Heart left ventricle (tissue), 16 donors: ENCODE results near the gene MAST4. TPM values are rescaled to one million over a fixed set of nuclear protein-coding genes. Genes with fewer than 3 reads are reported as not detected.

Experiments
- ATAC-seq, 4 donors: fragments of 200-7000 bp; cut with Tn5 transposase; one replicate each; pipeline ENCODE4 v1.9.1; 2020 to 2022; ENCODE audit warnings: moderate library complexity in 4 of 4, mild to moderate bottlenecking in 3 of 4, moderate number of reproducible peaks in 1 of 4
- DNase-seq, 5 donors: peaks; one replicate each; pipeline ENCODE4 v3.0.0-alpha.2; 2020
- H3K27ac ChIP-seq, 12 donors: fragments of 200-600 bp; sonication (generic) in 4 of 12; one replicate each; pipeline versions ENCODE4 v1.5.0 to v1.8.0; 2016 to 2022; ENCODE audit warnings: mild to moderate bottlenecking in 2 of 12
- H3K27me3 ChIP-seq, 9 donors: fragments of 200-600 bp; sonication (generic) in 2 of 9; one replicate each; pipeline versions ENCODE4 v1.5.1 to v1.8.0; 2016 to 2022; ENCODE audit warnings: mild to moderate bottlenecking in 3 of 9
- H3K36me3 ChIP-seq, 9 donors: fragments of 200-600 bp; sonication (generic) in 2 of 9; one replicate each; pipeline versions ENCODE4 v1.5.0 to v1.8.0; 2018 to 2022; ENCODE audit warnings: mild to moderate bottlenecking in 2 of 9
- H3K4me1 ChIP-seq, 12 donors: fragments of 200-600 bp; sonication (generic) in 4 of 12; one replicate each; pipeline versions ENCODE4 v1.5.0 to v1.8.0; 2016 to 2022; ENCODE audit warnings: mild to moderate bottlenecking in 3 of 12
- H3K4me3 ChIP-seq, 12 donors: fragments of 200-600 bp; sonication (generic) in 4 of 12; one replicate each; pipeline versions ENCODE4 v1.5.0 to v1.8.0; 2017 to 2022; ENCODE audit warnings: mild to moderate bottlenecking in 9 of 12, moderate library complexity in 4 of 12
- H3K9me3 ChIP-seq, 12 donors: fragments of 200-600 bp; sonication (generic) in 4 of 12; one replicate each; pipeline versions ENCODE4 v1.5.0 to v1.8.0; 2016 to 2022; ENCODE audit warnings: mild to moderate bottlenecking in 1 of 12
- CTCF ChIP-seq, 12 donors: fragments of 200-600 bp; sonication (generic) in 4 of 12; IDR thresholded peaks; one replicate each; pipeline versions ENCODE4 v1.5.0 to v1.8.0; 2018 to 2022; ENCODE audit warnings: antibody characterized with exemption in 12 of 12, mild to moderate bottlenecking in 5 of 12
- POLR2A ChIP-seq, 2 donors: fragments of 450-650 bp; IDR thresholded peaks; one replicate each; pipeline ENCODE4 v1.6.1; 2017; ENCODE audit warnings: antibody characterized with exemption in 2 of 2, mild to moderate bottlenecking in 2 of 2, moderate library complexity in 2 of 2
- WGBS, 4 donors: extraction: QIAGEN DNeasy Blood & Tissue Kit in 2 of 4; methylation state at CpG; one replicate each; pipeline versions ENCODE4 v1.1.5 to v1.1.7; 2013 to 2018; 5-methylcytosine and 5-hydroxymethylcytosine counted together
- intact Hi-C, 10 donors: fragments of 100-400 bp; cut with DNase I; formaldehyde crosslinking; loops; one replicate each; pipeline versions ENCODE4 v1.11.1 to v1.14.2; 2022
- polyA plus RNA-seq, 2 donors: library from polyadenylated mRNA; stranded (reverse); fragments of 200-250 nt; gene quantifications; one replicate each; pipeline ENCODE4 v1.2.3, GENCODE V29; 2013
- total RNA-seq, 9 donors: library from RNA; depleted of rRNA in 2 of 9; stranded (reverse); fragments of >200 nt in 2 of 9; fragmentation: NEBNext Ultra II Directional in 3 of 9; extraction: Animal tissue kit (Norgen Biotek cat#: 25700) in 3 of 9; gene quantifications; one replicate each; pipeline versions ENCODE4 v1.1.0 to v1.2.4, GENCODE V29; 2016 to 2023
- donor health status: ischemic (EF 13 %, LVEDD 7.1; RV severe dilation, severe dysfunction).
- donor health status: healthy with polysubstance abuse.
- donor health status: DM: no; HTN: yes; CAD: no.
- donor health status: DM: no; HTN: no; CAD: no.
- donor health status: ischemic (EF 25% LVEDD 6.9; RV normal size, moderate dysfunction).
- donor health status: ischemic (EF 25% LVEDD 5.7; RV mildly dilated, moderate dysfunction).
- donor health status: healthy.
- donor health status: DM: yes; HTN: yes; CAD: no.
- donor health status: ischemic (EF 35%, LVEDD 5.7; RV mildly dilated, moderate dysfunction).
- donor health status: nonischemic (EF 11% LVEDD 7.7; RV severe dilation, severe dysfunction).
- donor health status: DM: yes; HTN: yes; CAD: no.
- donor health status: PGD.
- donor health status: ischemic (EF 29% LVEDD 5.4; RV normal size, mild dysfunction).
- donor health status: nonischemic (EF 23%, LVEDD 6.1; RV moderate dilation, normal function).

MAST4 gene
- total and polyA plus RNA-seq, 11 donors: 26.8 to 96.2 (median 68.1) TPM

DNA sequence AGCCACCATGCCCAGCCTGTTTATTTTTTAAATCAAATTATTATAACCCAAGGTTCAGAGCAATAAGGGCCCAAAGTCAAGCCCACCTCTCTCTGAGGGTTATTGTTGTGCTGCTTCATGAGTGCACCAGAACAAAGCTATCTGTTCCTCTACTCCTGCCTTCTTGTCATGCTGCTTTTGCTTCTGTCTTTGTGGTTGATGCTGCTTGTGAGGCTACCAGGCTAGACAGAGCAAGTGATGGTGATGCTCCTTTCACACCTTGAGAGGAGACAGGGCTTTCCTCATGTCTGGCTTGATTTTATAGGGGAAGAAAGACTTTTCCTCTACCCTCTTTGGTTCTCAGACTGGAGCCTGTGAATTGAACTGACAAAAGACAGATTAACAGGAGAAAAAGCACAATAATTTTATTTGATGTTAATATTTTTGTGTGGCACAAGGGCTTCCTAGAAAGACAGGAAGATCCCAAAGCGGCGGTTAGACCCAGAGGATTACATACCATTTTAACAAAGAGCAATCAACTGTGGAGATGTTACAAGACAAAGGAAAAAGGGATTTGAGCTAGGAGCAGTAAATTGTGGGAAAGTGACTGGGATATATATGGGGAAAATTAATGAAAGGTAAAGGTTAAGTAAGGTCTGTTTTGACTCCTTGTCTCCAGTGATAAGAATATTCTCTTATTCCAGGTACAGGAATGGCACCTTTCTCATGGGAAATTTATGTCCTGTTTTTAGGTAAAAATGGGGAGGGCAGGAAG lies 604.8 kb downstream of the MAST4 start:
- no peak for ATAC-seq
- H3K27ac ChIP-seq: no peak overlapping the region
- H3K4me1 ChIP-seq: peaks cover 0 to 75% (median 9%) of the 10 kb centered on the region in 12 donors
- intact Hi-C loops: loop anchor here in 6 of 10 donors (5.0 to 10.0 kb wide), 5 partner anchors 216 to 1026 kb away; no protein-coding TSS in a partner anchor
- no peak for DNase-seq
- no peak for TF ChIP-seq POLR2A (IDR thresholded peaks at IDR 0.05)
- no peak for TF ChIP-seq CTCF (IDR thresholded peaks at IDR 0.05)
- no peaks in the 10 kb centered on the region for H3K27me3 ChIP-seq
- H3K36me3 ChIP-seq: no peaks in the 10 kb centered on the region
- WGBS, 4 donors: 97 to 100% (median 99%) methylated on average over 2 of the region's 2 CpGs
- peaks cover 0 to 6% (median 0%) of the 10 kb centered on the region in 12 donors for H3K9me3 ChIP-seq
- H3K4me3 ChIP-seq: no peak overlapping the region

DNA sequence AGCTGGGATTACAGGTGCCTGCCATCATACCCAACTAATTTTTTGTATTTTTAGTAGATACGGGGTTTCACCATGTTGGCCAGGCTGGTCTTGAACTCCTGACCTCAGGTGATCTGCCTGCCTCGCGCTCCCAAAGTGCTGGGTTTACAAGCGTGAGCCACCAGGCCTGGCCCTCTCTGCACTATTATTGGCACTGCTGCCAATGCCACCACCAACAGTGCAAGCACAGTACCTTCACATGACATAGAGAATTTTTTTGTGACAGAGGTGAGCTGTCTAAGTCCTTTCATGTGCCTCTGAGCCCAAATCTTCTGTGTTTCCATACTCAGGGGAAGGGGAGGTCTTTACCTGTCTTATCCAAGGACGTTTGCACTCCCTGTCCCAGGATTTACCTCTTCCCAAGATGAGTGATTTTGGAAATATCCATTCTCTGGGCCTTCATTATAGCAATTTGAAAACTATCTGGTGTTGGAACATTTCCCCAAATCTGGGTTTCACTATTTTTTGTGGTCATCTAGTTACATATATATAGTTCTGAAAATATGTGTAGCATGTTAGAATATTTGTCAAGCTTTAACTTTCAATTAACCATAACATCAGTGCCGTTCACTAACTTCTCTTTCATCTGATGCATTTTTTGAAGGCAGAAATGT lies 605.8 kb downstream of the MAST4 start:
- H3K27me3 ChIP-seq: no peaks in the 10 kb centered on the region
- peaks cover 0 to 6% (median 0%) of the 10 kb centered on the region in 12 donors for H3K9me3 ChIP-seq
- TF ChIP-seq CTCF (IDR thresholded peaks at IDR 0.05): no peak
- no peak for TF ChIP-seq POLR2A (IDR thresholded peaks at IDR 0.05)
- WGBS, 4 donors: 78 to 94% (median 86%) methylated on average over 6 of the region's 6 CpGs
- no peaks in the 10 kb centered on the region for H3K36me3 ChIP-seq
- H3K27ac ChIP-seq: no peak overlapping the region
- ATAC-seq (no peak), DNase-seq (no peak)
- intact Hi-C loops: loop anchor here in 6 of 10 donors (5.0 to 10.0 kb wide), 5 partner anchors 217 to 1027 kb away; no protein-coding TSS in a partner anchor
- no peak overlapping the region for H3K4me3 ChIP-seq
- peaks cover 0 to 75% (median 3%) of the 10 kb centered on the region in 12 donors for H3K4me1 ChIP-seq

- TF ChIP-seq POLR2A (IDR thresholded peaks at IDR 0.05): no peak
- TF ChIP-seq CTCF (IDR thresholded peaks at IDR 0.05): no peak
- no peaks in the 10 kb centered on the region for H3K27me3 ChIP-seq
- intact Hi-C loops: loop anchor here in 6 of 10 donors (5.0 to 10.0 kb wide), 5 partner anchors 218 to 1028 kb away; no protein-coding TSS in a partner anchor
- DNase-seq: no peak
- peaks cover 0 to 73% (median 0%) of the 10 kb centered on the region in 12 donors for H3K4me1 ChIP-seq
- peak overlapping the region in 1 of 12 donors; percentile 78 for H3K27ac ChIP-seq
- WGBS, 4 donors: 83 to 89% (median 86%) methylated on average over 4 of the region's 4 CpGs
- ATAC-seq: peak in 1 of 4 donors; percentile 66
- H3K4me3 ChIP-seq: no peak overlapping the region
- no peaks in the 10 kb centered on the region for H3K36me3 ChIP-seq
- H3K9me3 ChIP-seq: peaks cover 0 to 6% (median 0%) of the 10 kb centered on the region in 12 donors
Observed at GRCh38 chr5:67202828-67203227, 606.6 kb downstream of the MAST4 start.

GRCh38 chr5:67203701-67204074 lies 607.5 kb downstream of the MAST4 start:
- peak overlapping the region in 1 of 12 donors; percentile 78 for H3K27ac ChIP-seq
- TF ChIP-seq CTCF (IDR thresholded peaks at IDR 0.05): no peak
- H3K36me3 ChIP-seq: no peaks in the 10 kb centered on the region
- no peaks in the 10 kb centered on the region for H3K27me3 ChIP-seq
- intact Hi-C loops: loop anchor here in 6 of 10 donors (5.0 to 10.0 kb wide), 5 partner anchors 219 to 1029 kb away; no protein-coding TSS in a partner anchor
- peaks cover 0 to 75% (median 0%) of the 10 kb centered on the region in 12 donors for H3K4me1 ChIP-seq
- ATAC-seq (no peak), DNase-seq (no peak)
- H3K9me3 ChIP-seq: peaks cover 0 to 6% (median 0%) of the 10 kb centered on the region in 12 donors
- no peak overlapping the region for H3K4me3 ChIP-seq
- WGBS, 4 donors: 44 to 93% (median 66%) methylated on average over 2 of the region's 2 CpGs
